ENCODE results near the gene EML6.

EML6 gene

DNA sequence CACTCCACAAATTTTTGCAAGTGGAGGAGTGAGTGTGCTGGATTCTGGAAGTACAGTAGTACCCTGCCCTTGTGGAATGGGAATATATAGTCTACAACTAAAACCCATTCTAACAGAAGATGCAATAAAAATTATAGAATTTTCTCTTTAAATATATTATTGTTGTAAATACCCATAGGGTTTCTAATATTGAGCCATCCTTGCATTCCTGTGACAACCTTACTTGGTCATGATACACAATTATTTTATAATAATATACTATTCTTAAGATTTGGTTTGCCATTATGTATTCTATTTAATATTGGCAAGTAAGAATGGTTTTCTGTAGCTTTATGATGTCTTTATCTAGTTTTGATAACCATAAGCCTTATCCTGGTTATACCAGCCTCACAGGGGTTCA is 52.2 kb downstream of the EML6 start:
- in situ Hi-C loops (cut with HindIII; ENCODE audit: low pct_ligation_motif_present, low pct_unique_long_range_greater_than_20kb, low sequenced_read_pairs), result no loop called here
- no peak for DNase-seq

GRCh38 chr2:54776494-54776893 is 53.0 kb downstream of the EML6 start:
- in situ Hi-C loops (cut with HindIII; ENCODE audit: low pct_ligation_motif_present, low pct_unique_long_range_greater_than_20kb, low sequenced_read_pairs), result no loop called here

GRCh38 chr2:54783349-54783748 is 59.9 kb downstream of the EML6 start:
- no peak for DNase-seq
- in situ Hi-C loops (cut with HindIII; ENCODE audit: low pct_ligation_motif_present, low pct_unique_long_range_greater_than_20kb, low sequenced_read_pairs), result no loop called here

More at GRCh38 chr2:54776494-54776893, 53.0 kb downstream of the EML6 start:
- no peak for DNase-seq

- in situ Hi-C loops (cut with HindIII; ENCODE audit: low pct_ligation_motif_present, low pct_unique_long_range_greater_than_20kb, low sequenced_read_pairs), result no loop called here
- DNase-seq, result no peak
Measured at GRCh38 chr2:54787270-54787669, 63.8 kb downstream of the EML6 start.

DNA sequence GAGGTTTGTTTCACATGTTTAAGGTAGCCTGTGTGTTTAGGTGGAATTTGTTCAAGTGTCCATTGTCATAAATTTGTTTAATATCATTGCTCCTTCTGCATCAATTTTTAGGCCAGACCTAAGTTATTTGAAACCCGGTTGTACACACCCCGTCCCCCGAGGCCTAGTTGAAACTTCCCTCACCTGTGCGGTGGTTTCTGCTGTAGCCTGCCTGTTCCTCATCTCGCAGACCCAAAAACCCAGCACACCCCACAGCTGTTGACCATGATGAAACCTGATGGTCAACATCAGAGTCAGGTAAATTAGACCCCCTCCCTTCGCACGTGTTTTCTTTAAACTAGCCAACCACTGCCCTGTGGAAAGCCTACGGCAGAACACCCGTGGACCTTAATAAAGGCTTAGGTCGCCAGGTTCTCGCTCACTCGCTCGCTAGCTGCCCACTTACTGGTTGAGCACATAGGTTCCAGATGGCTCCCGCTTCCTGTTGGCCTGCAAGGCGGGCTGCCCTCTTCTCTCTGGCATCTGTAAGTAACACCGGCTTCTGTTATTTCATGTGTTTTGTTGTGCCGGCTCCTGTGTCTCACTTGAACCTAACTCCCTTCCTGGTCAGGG is 64.4 kb downstream of the EML6 start:
- in situ Hi-C loops (cut with HindIII; ENCODE audit: low pct_ligation_motif_present, low pct_unique_long_range_greater_than_20kb, low sequenced_read_pairs), result no loop called here
- DNase-seq, result no peak

DNA sequence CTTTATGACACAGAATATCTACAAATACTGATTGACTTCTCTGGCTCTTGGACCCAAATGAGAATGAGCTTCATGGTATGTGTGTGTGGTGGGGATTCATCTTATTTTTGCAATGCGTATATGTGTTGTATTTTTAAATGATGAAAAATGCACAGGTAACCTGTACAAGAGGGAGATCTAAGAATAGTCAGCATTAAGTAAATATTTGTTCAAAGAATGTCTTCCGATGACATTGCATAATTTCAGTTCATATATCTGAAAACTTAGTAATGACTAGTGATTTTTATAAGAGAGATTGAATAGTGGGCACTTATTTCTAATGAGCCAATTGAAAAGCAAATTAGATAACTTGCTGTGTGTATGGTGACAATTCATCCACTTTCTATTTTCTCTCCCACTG is 66.4 kb downstream of the EML6 start:
- no peak for DNase-seq
- in situ Hi-C loops (cut with HindIII; ENCODE audit: low pct_ligation_motif_present, low pct_unique_long_range_greater_than_20kb, low sequenced_read_pairs), result no loop called here

DNA sequence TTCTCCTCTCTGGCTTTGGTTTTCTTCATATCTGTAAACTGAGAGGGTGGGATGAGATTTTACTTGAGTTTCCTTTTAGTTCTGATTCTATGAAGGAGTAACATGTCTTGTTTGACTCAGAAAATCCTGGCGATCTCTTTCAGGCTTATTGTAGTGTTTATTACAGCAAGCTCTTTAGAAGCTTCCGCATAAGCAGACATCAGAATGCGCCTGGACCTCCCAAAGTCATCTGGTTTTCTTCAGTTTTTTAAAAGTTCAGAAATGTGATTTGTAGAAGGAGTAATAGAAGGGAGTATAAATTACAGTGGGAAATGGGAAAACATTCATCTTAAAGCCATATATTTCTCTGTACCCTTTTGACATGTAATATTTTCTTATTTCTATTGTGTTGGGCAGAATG is 68.4 kb downstream of the EML6 start:
- no peak for DNase-seq
- in situ Hi-C loops (cut with HindIII; ENCODE audit: low pct_ligation_motif_present, low pct_unique_long_range_greater_than_20kb, low sequenced_read_pairs), result no loop called here

DNA sequence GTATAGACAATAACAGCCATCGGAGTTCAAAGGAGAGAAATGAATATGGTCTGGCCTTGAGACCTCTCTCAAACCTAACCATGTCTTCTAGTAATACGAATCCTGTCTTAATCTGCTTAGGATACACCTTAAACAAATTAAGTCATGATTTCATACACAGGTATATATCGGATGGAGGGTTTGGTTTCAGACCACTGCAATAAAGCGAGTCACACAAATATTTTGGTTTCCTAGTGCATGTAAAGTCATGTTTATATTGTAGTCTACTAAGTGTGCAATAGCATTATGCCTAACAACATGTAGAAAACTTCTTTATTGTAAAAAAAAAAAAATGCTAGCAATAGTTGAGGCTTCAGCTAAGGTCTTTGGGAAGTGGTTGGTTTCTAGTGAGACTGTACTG is 73.8 kb downstream of the EML6 start:
- in situ Hi-C loops (cut with HindIII; ENCODE audit: low pct_ligation_motif_present, low pct_unique_long_range_greater_than_20kb, low sequenced_read_pairs), result no loop called here
- no peak for DNase-seq

GRCh38 chr2:54801352-54801751 is 77.9 kb downstream of the EML6 start:
- DNase-seq, result no peak
- in situ Hi-C loops (cut with HindIII; ENCODE audit: low pct_ligation_motif_present, low pct_unique_long_range_greater_than_20kb, low sequenced_read_pairs), result no loop called here

DNA sequence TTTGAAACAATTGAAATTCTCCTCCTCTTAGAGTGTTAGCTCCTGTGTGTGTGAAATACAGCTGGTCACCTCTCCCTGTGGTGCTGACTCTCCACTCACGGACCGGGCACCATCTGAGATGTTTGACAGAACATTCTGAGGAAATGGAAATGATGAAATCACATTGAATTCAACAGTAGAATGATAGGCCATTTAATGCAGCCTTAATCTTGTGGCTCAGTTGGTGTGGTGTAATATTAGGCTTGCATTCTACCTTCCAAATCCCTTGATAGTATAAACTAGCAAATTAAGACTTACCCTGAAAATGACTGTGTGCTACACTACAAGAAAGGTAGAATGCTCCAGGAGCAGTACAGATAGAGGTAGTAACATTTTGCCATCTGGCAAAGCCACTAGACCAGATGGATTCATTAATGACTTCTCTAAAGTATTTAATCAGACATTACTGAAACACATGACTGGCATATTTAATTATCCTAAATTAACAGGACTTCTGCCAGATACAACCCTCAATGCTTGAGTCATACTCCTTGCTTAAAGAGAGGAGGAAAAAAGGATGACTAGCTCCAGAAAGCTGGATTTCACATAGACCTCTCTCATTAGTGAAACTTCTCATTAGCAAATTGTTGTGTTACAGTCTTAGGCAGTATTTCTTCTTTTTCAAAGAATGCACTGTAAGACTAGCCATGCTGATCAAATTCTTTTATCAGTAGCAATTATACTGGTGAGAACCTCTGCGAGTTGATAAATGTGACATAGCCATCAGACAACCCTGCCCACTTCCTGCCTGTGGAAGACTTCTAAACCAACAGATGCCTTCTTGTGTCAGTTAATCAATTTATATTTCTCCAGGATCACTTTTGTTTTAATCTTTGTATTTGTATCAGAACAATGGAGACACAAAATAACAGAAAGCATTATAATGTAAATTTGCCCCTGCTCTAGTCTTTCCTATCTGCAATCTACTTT is 80.6 kb downstream of the EML6 start:
- in situ Hi-C loops (cut with HindIII; ENCODE audit: low pct_ligation_motif_present, low pct_unique_long_range_greater_than_20kb, low sequenced_read_pairs), result no loop called here
- no peak for DNase-seq

DNA sequence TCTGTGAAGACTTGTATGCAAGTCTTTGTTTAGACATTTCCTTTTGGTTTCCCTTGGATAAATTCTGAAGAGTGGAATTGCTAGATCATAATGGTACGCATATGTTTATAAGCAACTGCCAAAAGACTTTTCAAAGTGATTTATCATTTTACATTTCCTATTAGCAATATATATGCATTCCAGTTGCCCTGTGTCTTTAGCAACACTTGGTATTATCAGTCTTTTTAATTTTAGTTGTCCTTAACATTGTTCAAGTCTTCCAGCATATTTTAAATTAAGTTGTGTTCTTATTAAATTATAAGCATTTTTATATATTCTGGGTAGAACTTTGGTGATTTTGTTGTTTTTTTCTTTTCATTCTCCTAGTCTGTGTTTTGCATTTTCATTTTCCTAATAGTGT is 81.8 kb downstream of the EML6 start:
- in situ Hi-C loops (cut with HindIII; ENCODE audit: low pct_ligation_motif_present, low pct_unique_long_range_greater_than_20kb, low sequenced_read_pairs), result no loop called here

GRCh38 chr2:54806975-54807374 is 83.5 kb downstream of the EML6 start:
- no peak for DNase-seq
- in situ Hi-C loops (cut with HindIII; ENCODE audit: low pct_ligation_motif_present, low pct_unique_long_range_greater_than_20kb, low sequenced_read_pairs), result no loop called here

More for the DNA sequence above, 81.8 kb downstream of the EML6 start:
- DNase-seq, result no peak

DNA sequence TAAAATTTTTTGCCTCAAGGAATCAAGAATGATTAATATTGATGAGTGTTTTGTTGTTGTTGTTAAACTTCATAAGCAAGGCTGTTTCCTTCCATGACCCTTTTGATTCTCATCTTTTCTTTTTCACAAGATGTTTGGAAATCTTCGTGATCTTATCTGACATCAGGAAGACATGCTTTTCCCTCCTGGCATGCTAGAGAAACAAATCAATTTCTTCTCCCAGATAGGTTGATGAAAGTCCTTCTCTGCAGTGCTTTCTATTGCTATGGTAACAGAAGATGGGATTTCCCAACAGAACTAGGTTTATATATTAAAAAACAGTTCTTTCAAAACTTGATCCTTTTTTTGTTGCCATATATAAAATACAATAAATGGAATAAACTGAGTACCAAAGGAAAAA is 85.2 kb downstream of the EML6 start:
- DNase-seq, result no peak
- in situ Hi-C loops (cut with HindIII; ENCODE audit: low pct_ligation_motif_present, low pct_unique_long_range_greater_than_20kb, low sequenced_read_pairs), result no loop called here

DNA sequence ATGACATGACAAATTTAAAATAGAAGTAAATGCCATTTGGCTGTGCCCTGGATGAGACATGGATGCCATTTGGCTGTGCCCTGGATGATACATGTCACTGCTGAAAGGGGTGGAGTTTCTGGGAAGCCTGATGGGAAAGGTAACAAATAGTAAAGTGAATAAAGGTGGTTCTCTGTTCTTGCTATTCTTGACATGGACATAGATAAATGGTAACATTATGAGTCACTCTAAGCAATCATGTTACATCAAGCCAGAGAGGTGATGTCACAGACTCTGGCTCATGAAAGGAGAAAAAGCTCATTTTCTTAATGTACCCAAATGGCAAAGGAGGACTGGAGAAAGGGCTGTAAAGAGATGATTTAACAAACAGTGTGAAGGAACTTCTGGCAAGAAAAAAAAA is 86.4 kb downstream of the EML6 start:
- DNase-seq, result peak; percentile 8
- in situ Hi-C loops (cut with HindIII; ENCODE audit: low pct_ligation_motif_present, low pct_unique_long_range_greater_than_20kb, low sequenced_read_pairs), result no loop called here

- in situ Hi-C loops (cut with HindIII; ENCODE audit: low pct_ligation_motif_present, low pct_unique_long_range_greater_than_20kb, low sequenced_read_pairs), result no loop called here
- no peak for DNase-seq
Measured at GRCh38 chr2:54810246-54810645, 86.8 kb downstream of the EML6 start.

DNA sequence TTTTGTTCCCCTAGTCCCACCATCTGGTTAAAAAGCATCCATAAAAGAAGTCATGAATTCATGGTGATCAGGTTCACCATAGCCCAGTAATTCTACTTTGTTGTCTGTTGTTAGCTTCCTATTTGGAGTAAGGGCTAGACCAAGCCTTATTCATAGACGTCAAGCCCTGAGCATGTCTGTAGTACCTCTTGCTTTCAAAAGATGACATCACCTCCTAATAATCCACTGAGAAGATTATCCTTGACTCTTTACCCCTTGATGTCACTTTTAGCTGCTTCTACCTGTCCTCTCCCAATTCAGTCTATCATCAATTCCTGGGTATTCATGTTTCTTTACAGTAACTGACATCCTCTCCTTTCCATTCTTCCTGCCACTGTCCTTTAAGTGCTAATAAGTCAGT is 90.1 kb downstream of the EML6 start:
- DNase-seq, result no peak
- in situ Hi-C loops (cut with HindIII; ENCODE audit: low pct_ligation_motif_present, low pct_unique_long_range_greater_than_20kb, low sequenced_read_pairs), result no loop called here

DNA sequence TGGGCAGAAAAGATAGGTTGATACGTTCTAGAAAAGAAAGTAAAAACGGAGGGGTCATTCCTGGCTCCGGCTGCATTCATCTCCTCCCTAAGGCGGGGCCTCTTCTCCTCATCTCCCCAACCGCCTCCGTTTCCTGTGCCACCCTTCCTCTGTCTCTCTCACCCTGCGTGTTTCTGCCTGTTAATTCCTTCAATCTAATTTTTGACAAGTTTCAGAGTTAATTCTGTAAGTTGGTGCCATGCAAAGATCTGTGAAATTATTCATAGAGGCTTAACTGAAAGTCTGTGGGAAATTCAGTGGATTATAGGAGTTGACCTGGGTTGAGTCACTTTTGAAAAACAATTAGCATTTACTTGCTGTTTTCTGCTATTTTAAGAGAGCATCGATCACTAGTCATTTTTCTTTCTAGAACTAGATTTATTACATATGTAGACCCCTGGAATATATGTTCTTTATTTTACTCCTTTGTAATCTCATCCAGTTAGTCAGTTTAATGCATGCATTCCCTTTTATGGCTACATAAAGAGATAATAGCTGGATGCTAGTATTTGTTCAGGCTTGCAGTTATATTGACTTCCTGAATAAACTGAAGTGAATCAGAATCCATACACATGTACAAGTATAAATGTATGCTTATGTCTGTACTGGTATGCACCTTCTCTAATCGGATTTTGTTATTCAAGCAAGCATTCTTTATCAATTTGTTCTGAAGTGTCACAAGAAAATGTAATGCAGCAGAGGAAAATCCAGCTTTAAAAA is 91.1 kb downstream of the EML6 start:
- no peak for DNase-seq
- in situ Hi-C loops (cut with HindIII; ENCODE audit: low pct_ligation_motif_present, low pct_unique_long_range_greater_than_20kb, low sequenced_read_pairs), result no loop called here

DNA sequence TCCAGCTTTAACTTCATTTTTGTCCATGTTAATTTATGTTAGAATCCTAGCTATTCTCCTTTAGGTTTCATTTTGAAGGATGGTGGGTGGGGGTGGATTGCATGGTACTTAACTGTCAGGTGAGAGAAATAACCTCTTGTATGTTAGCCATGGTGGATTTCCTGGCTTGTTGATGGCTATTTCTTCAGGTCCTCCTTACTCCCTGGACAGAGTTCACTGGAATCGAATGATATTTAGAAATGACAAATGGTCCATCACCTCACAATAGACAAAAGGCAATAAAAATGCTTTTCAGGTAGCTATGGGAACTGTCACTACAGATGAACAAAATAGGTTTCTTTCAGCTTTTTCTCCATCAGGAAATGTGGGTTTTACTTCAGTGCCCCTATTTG is 91.7 kb downstream of the EML6 start:
- in situ Hi-C loops (cut with HindIII; ENCODE audit: low pct_ligation_motif_present, low pct_unique_long_range_greater_than_20kb, low sequenced_read_pairs), result no loop called here

DNA sequence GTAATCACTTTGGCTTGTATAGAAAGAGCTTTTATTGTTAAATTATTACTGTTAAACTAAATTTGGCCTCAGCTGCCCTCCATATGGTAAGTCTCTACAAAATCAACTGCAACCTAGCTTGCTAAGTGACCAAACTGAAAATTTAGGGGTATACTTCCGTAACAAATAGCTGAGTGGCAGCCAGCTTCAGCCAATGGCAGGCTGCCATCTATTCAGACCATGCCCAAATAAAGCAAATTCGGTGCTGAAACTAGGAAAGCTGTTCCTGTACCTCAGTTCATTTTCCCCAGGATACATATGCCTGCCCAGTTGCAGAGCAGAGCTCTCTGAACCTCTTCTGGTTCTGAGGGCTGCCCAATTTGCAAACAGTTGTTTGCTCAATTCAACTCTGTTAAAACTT is 94.8 kb downstream of the EML6 start:
- in situ Hi-C loops (cut with HindIII; ENCODE audit: low pct_ligation_motif_present, low pct_unique_long_range_greater_than_20kb, low sequenced_read_pairs), result no loop called here
- DNase-seq, result no peak

More for the DNA sequence above, 91.7 kb downstream of the EML6 start:
- DNase-seq, result no peak
